Hair follicular keratinocyte (primary cell): Measurements from ENCODE around the gene IBSP. TPM values are rescaled to one million over a fixed set of nuclear protein-coding genes. Genes with fewer than 3 reads are reported as not detected.

ENCODE experiments used
- total RNA-seq: library from RNA; depleted of rRNA; stranded (reverse); fragments of >200 nt; gene quantifications from 2 replicates; pipeline ENCODE4 v1.2.3, GENCODE V29; 2015

Gene IBSP
- total RNA-seq, result not detected in 2 replicates

GRCh38 chr4:87799301-87800113, at the start of gene IBSP:
TSS of gene IBSP (plus strand) at chr4:87799554. CDS start at chr4:87802362, 2,808 bp downstream.

GRCh38 chr4:87832669-87833068, 33.3 kb downstream of the IBSP start, which contains the start of gene MEPE:
TSS of gene MEPE (plus strand) at chr4:87832969. CDS start at chr4:87834715, 1,746 bp downstream.

Other genes starting within 250 kb of the IBSP start
- gene DSPP, start 191.0 kb upstream of the IBSP start, total RNA-seq, result not detected in 2 replicates
- gene DMP1, start 149.3 kb upstream of the IBSP start, total RNA-seq, result not detected in 2 replicates
- gene MEPE, start 33.4 kb downstream of the IBSP start, total RNA-seq, result not detected in 2 replicates
- 0.70 and 1.6 TPM in 2 replicates for gene SPP1, start 176.2 kb downstream of the IBSP start, total RNA-seq
- gene PKD2, start 208.1 kb downstream of the IBSP start, total RNA-seq, result 10.5 and 15.1 TPM in 2 replicates